OCI-LY3 (cell line): ENCODE data around the gene AKT3.

ENCODE experiments used
- H2AFZ ChIP-seq: fragments of 200-600, 300-600 bp; shearing (Covaris generic); 2 replicates; pipeline ENCODE4 v1.6.0; 2014; ENCODE audit warnings: antibody characterized with exemption, low read depth, low read length
- H3K27ac ChIP-seq: fragments of 200-600, 300-600 bp; sonication (generic); 2 replicates; pipeline ENCODE4 v1.5.1; 2014; ENCODE audit warnings: mild to moderate bottlenecking, low read length, moderate library complexity, mixed read lengths
- H3K27me3 ChIP-seq: fragments of 200-600, 300-600 bp; sonication (generic); 2 replicates; pipeline ENCODE4 v1.6.1; 2014; ENCODE audit warnings: low read depth, low read length, mixed read lengths
- H3K36me3 ChIP-seq: fragments of 200-600, 300-600 bp; sonication (generic); replicated peaks from 2 replicates; pipeline ENCODE3; 2014; ENCODE audit warnings: low read depth, low read length, mixed read lengths
- H3K4me1 ChIP-seq: fragments of 300-600, 200-600 bp; sonication (generic); 2 replicates; pipeline ENCODE4 v1.6.1; 2014; ENCODE audit warnings: low read length, mixed read lengths
- H3K4me2 ChIP-seq: fragments of 200-600, 300-600 bp; sonication (generic); 2 replicates; pipeline ENCODE4 v1.6.1; 2014; ENCODE audit warnings: low read length, mixed read lengths
- H3K4me3 ChIP-seq: fragments of 300-600, 200-600 bp; sonication (generic); 2 replicates; pipeline ENCODE4 v1.5.1; 2014; ENCODE audit warnings: antibody characterized with exemption, mild to moderate bottlenecking, low read length, moderate library complexity
- H3K79me2 ChIP-seq: fragments of 300-600, 200-600 bp; shearing (Covaris generic); 2 replicates; pipeline ENCODE4 v1.6.1; 2014; ENCODE audit warnings: mild to moderate bottlenecking, low read length, mixed read lengths
- H3K9ac ChIP-seq: fragments of 300-600, 200-600 bp; shearing (Covaris generic); 2 replicates; pipeline ENCODE4 v1.6.0; 2014; ENCODE audit warnings: mild to moderate bottlenecking, low read length, moderate library complexity
- H3K9me3 ChIP-seq: fragments of 200-600, 300-600 bp; shearing (Covaris generic); 2 replicates; pipeline ENCODE4 v1.6.1; 2014; ENCODE audit warnings: low read length, mixed read lengths; ENCODE audit not compliant: insufficient read depth
- H4K20me1 ChIP-seq: fragments of 200-600, 300-600 bp; sonication (generic); 2 replicates; pipeline ENCODE4 v1.6.1; 2016; ENCODE audit warnings: low read length, mixed read lengths; ENCODE audit not compliant: insufficient read depth
- EZH2phosphoT487 ChIP-seq: fragments of 200-600 bp; shearing (Covaris generic); IDR thresholded peaks from 2 replicates; pipeline ENCODE4 v1.6.1; 2018; ENCODE audit warnings: antibody characterized with exemption, mixed run types, low read depth
- TF ChIP-seq, protein P1 (sequence below): fragments of 200-600, 300-600 bp; sonication (generic); IDR thresholded peaks from 2 replicates; pipeline ENCODE4 v1.5.1; 2014; ENCODE audit warnings: antibody characterized with exemption, low read length, low read depth

The AKT3 gene

DNA sequence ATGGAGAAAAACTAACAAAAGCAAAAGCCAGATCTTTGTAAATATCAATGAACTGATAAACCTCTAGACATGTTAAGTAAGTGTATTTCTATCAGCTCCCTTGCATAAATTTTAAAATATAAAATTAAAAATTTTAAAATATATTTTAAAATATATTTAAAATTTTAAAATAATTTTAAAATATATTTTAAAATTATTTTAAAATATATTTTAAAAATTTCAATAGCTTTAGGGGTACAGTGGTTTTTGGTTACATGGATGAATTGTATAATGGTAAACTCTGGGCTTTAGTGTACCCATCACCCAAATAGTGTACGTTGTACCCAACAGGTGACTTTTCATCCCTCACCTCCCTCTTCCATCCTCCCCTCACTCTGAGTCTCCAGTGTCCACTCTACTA, 315.0 kb downstream of the AKT3 start:
- no peak overlapping the region for H3K27ac ChIP-seq
- no peaks in the 10 kb centered on the region for H4K20me1 ChIP-seq
- no peak overlapping the region for H2AFZ ChIP-seq
- no peaks in the 10 kb centered on the region for H3K27me3 ChIP-seq
- H3K9me3 ChIP-seq, result no peaks in the 10 kb centered on the region
- no peaks in the 10 kb centered on the region for H3K79me2 ChIP-seq
- H3K4me2 ChIP-seq, result no peak overlapping the region
- no peak overlapping the region for H3K4me3 ChIP-seq
- H3K9ac ChIP-seq, result no peak overlapping the region
- H3K4me1 ChIP-seq, result no peaks in the 10 kb centered on the region
- no peak for TF ChIP-seq EZH2phosphoT487
- TF ChIP-seq, protein P1, sequence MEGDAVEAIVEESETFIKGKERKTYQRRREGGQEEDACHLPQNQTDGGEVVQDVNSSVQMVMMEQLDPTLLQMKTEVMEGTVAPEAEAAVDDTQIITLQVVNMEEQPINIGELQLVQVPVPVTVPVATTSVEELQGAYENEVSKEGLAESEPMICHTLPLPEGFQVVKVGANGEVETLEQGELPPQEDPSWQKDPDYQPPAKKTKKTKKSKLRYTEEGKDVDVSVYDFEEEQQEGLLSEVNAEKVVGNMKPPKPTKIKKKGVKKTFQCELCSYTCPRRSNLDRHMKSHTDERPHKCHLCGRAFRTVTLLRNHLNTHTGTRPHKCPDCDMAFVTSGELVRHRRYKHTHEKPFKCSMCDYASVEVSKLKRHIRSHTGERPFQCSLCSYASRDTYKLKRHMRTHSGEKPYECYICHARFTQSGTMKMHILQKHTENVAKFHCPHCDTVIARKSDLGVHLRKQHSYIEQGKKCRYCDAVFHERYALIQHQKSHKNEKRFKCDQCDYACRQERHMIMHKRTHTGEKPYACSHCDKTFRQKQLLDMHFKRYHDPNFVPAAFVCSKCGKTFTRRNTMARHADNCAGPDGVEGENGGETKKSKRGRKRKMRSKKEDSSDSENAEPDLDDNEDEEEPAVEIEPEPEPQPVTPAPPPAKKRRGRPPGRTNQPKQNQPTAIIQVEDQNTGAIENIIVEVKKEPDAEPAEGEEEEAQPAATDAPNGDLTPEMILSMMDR, result no peak
- no peaks in the 10 kb centered on the region for H3K36me3 ChIP-seq

DNA sequence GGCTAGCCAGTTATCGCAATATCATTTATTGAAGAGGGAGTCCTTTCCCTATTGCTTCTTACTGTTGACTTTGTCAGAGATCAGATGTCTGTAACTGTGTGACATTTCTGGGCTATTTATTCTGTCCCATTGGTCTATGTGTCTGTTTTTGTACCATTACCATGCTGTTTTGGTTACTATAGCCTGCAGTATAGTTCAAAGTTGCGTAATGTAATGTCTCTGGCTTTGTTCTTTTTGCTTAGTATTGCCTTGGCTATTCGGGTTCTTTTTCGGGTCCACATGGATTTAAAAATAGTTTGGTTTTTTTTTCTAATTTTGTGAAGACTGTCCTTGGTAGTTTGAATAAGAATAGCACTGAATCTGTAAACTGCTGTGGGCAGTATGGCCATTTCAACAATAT, 320.5 kb downstream of the AKT3 start:
- no peak overlapping the region for H3K4me2 ChIP-seq

DNA sequence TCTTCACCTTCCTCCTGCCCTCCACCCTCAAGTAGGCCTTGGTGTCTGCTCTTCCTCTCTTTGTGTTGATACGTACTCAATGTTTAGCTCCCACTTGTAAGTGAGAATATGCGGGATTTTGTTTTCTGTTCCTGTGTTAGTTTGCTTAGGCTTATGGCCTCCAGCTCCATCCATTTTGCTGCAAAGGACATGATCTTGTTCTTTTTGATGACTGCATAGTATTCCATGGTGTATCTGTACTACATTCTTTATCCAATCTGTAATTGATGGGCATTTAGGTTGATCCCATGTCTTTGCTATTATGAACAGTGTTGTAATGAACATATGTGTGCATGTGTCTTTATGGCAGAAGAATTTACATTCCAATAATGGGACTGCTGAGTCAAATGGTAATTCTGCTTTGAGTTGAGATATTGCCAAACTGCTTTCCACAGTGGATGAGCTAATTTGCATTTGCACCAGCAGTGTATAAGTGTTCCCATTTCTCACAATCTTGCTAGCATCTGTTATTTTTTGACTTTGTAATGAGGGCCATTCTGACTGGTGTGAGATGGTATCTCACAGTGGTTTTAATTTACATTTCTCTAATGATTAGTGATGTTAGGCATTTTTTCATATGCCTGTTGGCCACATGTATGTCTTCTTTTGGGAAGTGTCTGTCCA, 321.5 kb downstream of the AKT3 start:
- no peak for TF ChIP-seq EZH2phosphoT487
- TF ChIP-seq, protein P1, result no peak

More for the DNA sequence above, 320.5 kb downstream of the AKT3 start:
- no peaks in the 10 kb centered on the region for H3K9me3 ChIP-seq
- no peaks in the 10 kb centered on the region for H3K79me2 ChIP-seq
- H2AFZ ChIP-seq, result no peak overlapping the region
- no peak for TF ChIP-seq EZH2phosphoT487
- TF ChIP-seq, protein P1, result no peak
- H3K4me3 ChIP-seq, result no peak overlapping the region
- no peak overlapping the region for H3K27ac ChIP-seq
- no peaks in the 10 kb centered on the region for H3K27me3 ChIP-seq
- 0 out of 2 replicates have a peak, but pooled peaks cover 4% of the 10 kb centered on the region for H4K20me1 ChIP-seq
- H3K36me3 ChIP-seq, result peaks cover 8% of the 10 kb centered on the region
- peaks cover 24% of the 10 kb centered on the region for H3K4me1 ChIP-seq
- H3K9ac ChIP-seq, result no peak overlapping the region

DNA sequence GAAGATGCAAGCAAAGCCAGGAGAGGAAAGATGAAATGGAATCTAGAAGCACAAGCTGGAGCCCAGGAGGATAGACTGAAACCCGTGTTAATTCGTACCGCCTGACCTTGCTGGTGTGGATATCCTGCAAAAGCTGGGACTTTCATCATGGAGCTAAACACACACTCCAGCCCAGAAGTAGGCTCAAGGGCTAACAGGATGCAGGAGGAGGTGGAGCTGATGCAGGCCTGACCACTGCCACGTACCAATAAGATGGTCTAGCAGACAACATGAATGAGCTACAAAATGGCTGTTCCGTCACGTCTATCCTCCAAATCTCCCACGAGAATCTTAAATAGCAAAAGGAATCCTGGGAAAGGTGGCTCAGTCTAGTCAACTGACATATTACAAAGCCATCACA, 323.9 kb downstream of the AKT3 start:
- H3K4me3 ChIP-seq, result no peak overlapping the region
- H3K9me3 ChIP-seq, result no peaks in the 10 kb centered on the region
- H3K4me1 ChIP-seq, result peaks cover 24% of the 10 kb centered on the region
- no peaks in the 10 kb centered on the region for H3K79me2 ChIP-seq
- no peak overlapping the region for H3K4me2 ChIP-seq
- TF ChIP-seq EZH2phosphoT487, result no peak
- TF ChIP-seq, protein P1, result no peak
- no peak overlapping the region for H2AFZ ChIP-seq
- peaks cover 8% of the 10 kb centered on the region for H3K36me3 ChIP-seq
- H3K9ac ChIP-seq, result no peak overlapping the region
- no peak overlapping the region for H3K27ac ChIP-seq
- H4K20me1 ChIP-seq, result peaks cover 4% of the 10 kb centered on the region; the same call in 1 of the 2 replicates
- H3K27me3 ChIP-seq, result no peaks in the 10 kb centered on the region

More for the DNA sequence above, 321.5 kb downstream of the AKT3 start:
- Histone ChIP-seq H3K27ac (no peak overlapping the region), H3K4me3 (no peak overlapping the region), H3K27me3 (no peaks in the 10 kb centered on the region), H3K4me2 (no peak overlapping the region), H3K79me2 (no peaks in the 10 kb centered on the region), H3K9ac (no peak overlapping the region), H3K4me1 (peaks cover 24% of the 10 kb centered on the region), H2AFZ (no peak overlapping the region), H3K36me3 (peaks cover 8% of the 10 kb centered on the region), H4K20me1 (peaks cover 4% of the 10 kb centered on the region; the same call in 1 of the 2 replicates), H3K9me3 (no peaks in the 10 kb centered on the region)
